GM12892 (cell line): Measurements from ENCODE around the gene THRSP.

Source experiments
- POLR2AphosphoS5 ChIP-seq: IDR thresholded peaks from 2 replicates; pipeline ENCODE4 v1.6.1; 2011; ENCODE audit warnings: low read depth, low read length, control low read depth
- TAF1 ChIP-seq: IDR thresholded peaks from 2 replicates; pipeline ENCODE4 v1.6.1; 2011; ENCODE audit warnings: low read depth, mild to moderate bottlenecking, control low read depth, low read length, borderline replicate concordance

GRCh38 chr11:78022397-78023396, 41.0 kb upstream of the THRSP start, which contains the start of gene KCTD14:
- TF ChIP-seq TAF1 = no peak
- no peak for TF ChIP-seq POLR2AphosphoS5
